NCI-H446 (cell line): ENCODE data around the gene NOTCH2.
"Not testable (repeated sequence)": the region's sequence is repeated elsewhere in the genome, so short reads cannot be mapped to it uniquely, and the experiment has no call there.

Experiments used
- DNase-seq, 2 experiments: peaks; one replicate each; lab custom pipeline; 2025; lab: John Stamatoyannopoulos, UW

NOTCH2 gene

DNA sequence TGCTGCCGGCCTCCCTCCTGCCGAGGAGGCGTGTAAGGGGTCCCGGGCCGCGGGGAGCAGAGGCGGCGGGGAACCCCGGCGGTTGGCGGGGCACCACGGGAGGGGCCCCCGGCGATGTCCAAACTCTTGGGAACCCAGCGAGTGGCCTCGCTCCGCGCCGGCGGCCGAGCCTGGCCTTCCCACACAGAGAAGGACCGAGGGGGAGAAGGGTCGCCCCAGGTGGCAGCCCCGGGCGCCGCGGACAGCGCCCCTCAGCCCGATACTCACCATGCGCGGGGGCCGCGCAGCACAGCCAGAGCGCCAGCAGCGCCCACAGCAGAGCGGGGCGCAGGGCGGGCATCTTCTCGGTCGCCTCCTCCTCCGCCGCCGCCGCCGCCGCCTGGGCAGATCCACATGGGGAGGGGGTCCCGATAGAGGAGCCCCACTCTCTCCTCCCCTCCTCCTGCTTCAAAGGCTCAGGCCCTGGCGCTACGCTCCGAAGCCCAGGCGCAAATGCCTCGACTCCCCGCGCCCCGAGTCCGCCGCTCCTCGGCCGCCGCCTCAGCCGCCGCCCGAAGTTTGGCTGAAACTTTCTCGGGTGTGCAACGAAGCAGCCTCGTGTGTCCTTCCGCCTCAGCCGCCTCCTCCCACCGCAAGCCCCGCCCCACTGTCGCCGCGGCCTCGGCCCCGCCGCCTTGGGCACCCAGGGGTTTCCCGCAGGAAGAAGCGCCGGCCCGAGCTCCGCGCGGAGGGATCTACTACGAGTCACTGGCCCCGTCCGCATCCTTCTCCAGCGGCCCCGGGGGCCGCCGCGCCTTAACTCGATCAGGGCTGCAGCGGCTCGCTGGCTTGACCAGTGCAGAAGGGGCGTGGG lies at the start of gene NOTCH2:
Gene NOTCH2 (minus strand): TSS at position 596 of the 853 bp plus-strand sequence. CDS start 256 bp downstream, at position 340.
- DNase-seq: peak in 1 of 2 experiments; percentile 2

DNA sequence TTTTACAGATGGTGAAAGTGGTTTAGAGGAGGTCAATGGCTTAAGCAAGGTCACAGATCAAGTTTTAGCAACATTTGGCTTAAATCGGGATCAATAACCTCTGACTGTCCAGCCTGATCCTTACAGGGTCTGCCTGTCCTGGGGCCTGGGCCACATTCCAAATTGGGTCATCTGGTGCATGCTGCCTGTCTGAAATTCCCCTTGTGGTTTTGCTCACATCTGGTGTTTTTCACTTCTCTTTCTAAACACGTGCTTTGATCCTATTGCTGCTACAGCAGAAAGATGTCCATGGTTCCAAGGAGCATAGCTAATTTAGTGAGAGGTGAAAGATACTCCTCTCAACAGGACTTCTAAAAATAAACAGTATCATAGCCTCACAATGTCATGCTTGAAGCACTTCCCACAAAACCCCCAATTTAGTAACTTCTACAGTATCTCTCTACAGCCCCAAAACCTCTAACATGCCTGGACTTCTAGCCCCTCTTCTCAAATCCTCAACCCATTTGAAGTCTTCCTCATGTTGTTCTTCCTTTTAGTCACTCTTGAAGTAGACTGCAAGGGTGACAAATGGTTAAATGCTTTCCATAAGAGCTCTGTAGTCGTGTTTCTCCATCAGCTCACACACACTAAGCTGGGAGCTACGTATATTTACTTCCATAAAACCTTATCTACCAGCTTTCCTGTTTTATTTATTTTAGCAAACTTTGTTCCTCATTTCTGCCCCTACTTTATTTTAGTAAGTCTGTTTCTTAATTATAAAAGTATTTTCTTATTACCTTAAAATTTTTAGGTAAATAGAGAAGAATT lies 48.1 kb upstream of the NOTCH2 start:
- not testable (repeated sequence) for DNase-seq

DNA sequence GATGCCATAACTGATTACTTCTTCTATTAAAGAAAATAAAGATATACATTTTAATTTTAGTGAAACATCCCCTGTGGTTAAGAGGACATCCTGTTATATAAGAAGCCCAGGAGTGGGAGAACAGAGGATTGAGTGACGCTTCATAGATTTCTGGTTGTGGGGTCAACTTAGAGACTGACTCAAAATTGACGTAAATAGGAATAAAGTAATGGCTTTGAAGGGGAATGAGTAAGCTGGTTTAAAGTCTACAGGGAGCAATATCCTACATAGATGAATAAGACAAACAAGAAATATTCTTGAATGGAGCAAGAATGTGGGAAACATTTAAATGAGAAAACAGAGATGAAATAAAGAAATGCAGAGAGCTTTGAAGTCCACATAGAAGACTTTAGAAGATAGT lies 46.6 kb upstream of the NOTCH2 start:
- DNase-seq: not testable (repeated sequence)

DNA sequence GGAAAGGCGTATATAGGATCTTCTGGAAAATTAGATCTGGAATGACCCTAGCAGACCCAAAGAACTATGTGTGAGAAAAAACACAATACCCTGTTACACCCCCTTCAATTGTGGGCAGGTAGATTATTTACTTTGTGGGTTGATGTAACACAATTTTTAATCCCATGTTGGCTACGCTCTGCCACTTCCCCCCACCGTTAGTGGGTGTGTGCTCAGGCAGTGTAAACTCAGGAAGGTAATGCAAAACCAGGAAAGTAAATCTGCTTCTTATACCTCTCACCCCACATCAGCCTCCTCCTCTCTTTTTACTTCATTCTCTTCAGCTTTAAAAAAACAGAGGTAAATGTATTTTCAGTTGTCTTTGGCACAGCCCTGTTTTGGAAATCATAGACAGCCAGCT lies 43.7 kb upstream of the NOTCH2 start:
- not testable (repeated sequence) for DNase-seq

DNA sequence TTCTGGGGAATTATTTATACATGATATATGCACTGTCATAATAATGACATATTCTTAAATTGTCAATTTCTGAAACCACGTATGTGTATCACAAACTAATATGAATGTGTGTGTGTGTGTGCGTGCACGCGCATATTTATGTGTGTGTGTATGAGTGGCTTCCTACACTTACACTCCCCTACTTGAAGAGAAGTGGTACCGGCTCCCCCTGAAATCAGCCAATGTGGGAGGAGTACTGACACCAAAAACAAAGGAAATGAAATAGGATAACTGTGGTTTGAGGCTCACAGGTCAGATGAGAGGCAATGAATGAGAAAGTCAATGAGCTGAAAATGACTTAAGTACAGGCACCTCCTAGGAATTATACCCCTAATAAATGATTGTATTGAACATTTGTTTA lies 42.8 kb upstream of the NOTCH2 start:
- DNase-seq: not testable (repeated sequence)

DNA sequence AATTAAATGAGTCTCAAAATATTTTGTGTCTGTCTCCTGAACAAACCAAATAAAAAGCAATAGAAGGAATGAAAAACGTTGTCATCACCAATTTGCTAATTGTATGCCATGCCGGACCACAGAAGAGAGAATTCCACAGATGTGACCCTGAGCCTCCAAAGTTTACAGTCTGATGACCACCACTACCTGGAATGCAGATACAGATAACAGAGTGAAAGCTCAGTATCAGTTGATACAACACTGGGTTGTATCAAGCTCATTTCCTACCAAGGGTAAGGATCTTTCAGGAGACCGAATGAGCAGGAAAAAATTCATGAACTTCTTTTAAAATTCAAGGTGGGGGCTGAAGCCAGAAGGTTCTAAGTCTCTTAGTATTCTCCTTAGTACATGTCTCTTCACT lies 42.3 kb upstream of the NOTCH2 start:
- not testable (repeated sequence) for DNase-seq

DNA sequence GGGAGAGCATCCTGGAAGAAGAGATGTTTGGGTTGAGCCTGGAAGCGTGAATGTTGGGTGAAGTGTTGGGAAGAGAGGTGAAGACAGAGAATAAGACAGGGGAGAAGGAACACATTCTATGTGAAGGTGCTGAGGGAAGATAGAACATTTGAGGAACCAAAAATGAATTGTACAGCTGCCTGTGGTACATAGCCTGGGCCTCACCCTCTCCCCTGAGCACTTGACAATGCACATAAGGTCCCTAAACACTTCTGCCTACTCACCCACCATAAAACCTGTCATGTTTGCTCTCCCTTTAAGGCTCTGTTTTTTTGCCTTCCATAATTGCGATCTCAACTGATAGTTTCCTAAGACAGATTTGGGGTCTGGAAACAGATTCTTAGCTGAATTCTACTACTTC lies 41.5 kb upstream of the NOTCH2 start:
- not testable (repeated sequence) for DNase-seq

DNA sequence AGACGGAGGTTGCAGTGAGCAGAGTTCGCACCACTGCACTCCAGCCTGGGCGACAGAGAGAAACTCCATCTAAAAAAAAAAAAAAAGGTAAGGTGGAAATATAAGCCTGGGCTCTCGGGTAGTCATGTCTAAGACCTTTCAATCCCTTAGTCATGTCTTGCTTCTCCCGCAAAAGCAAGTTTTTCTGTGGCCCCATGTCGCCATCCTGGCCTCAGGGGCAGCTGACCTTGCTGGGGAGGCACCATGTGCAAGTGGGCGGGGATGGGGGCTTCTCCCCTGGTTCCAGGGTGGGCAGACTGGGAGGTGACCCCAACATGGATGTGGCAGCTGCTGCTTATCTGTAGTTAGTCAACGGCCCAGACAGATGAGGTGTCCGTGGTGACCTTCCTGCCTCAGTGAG lies 40.2 kb upstream of the NOTCH2 start:
- not testable (repeated sequence) for DNase-seq

DNA sequence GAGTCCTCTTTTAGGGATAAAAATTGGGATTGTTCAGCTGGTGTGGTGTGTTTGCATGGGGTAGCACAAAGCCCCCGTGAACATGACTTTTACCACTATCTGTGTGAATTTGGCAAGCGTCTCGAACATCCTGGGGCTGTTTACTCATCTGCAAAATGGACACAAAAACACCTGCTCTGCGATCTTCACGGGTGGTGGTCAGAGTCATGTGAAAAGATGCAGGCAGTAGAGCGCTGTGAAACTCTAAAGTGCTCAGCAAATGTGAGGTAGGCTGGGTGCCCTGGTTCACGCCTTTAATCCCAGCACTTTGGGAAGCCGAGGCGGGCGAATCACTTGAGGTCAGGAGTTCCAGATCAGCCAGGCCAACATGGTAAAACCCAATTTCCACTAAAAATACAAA lies 39.7 kb upstream of the NOTCH2 start:
- DNase-seq: not testable (repeated sequence)

DNA sequence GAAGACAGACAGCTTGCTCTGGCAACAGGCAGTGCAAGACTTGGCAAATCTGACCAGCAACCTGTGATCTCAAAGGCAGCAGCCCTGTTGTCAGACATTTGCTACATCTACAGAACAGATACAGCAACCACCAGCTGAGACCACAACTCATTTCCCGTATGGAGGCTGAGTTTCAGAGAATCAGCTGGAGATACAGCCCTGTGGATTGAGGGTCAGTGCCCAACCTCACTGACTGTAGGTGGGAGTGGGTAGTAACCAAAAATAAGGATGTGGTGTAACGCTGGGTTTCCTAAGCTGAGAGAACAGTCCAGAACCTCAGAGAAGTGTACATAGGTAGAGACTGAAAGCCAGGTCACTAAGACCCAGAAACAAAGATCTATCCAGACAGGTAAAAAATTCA lies 35.8 kb upstream of the NOTCH2 start:
- DNase-seq: not testable (repeated sequence)

DNA sequence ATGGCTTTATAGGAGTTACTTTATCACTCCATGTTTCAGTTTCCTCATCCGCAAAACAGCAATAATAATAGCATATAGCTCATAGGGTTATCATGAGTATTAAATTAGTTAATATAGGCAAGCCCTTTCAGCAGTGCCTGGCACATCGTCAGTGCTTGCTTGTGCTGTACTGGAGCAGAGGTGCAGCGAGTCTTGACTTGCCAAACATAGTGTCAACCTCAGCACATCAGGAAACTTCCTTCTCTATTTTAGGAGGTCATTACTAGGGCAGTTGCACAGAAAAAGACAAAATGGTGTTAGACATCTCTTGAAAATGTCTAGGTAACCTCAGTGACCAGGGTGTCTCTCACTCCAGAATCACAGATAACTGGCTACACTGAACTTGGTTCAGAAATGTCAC lies 34.3 kb upstream of the NOTCH2 start:
- not testable (repeated sequence) for DNase-seq

DNA sequence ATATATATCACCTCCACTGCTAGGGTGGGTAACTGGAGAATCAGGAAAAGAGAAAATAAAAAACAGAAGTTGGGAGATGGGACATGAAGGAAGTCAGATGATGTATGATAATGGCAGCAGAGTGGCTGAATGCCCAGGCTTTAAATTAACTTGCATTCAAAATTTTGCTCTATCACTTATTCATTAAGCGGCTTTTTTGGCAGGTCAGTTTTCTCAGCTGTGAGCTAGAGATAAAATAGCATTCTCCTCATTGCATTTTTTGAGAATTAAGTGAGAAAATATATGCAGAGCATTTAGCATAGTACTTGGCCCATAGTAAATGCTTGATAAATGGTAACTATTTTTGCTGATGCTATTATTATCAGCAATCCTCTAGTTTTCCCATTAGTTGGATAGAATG lies 32.1 kb upstream of the NOTCH2 start:
- DNase-seq: not testable (repeated sequence)

DNA sequence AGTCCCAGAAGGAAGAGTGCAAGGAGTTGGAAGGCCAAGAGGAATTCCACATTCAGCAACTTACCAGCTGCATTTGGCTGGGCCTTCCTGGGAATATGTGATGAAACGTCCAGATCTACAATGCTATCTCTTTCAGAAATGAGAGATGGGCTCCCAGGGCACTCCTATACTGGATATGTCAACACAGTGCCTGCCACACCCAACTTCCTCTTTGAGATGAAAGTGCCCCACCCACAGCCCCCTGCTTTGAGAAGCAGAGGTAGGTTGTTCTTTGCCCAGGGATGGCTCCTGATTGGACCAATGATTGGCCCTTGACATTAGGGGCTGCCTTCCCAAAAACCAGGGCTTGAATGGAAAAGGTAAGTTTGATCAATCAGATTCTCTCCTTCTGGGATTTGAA lies 31.1 kb upstream of the NOTCH2 start:
- DNase-seq: not testable (repeated sequence)

DNA sequence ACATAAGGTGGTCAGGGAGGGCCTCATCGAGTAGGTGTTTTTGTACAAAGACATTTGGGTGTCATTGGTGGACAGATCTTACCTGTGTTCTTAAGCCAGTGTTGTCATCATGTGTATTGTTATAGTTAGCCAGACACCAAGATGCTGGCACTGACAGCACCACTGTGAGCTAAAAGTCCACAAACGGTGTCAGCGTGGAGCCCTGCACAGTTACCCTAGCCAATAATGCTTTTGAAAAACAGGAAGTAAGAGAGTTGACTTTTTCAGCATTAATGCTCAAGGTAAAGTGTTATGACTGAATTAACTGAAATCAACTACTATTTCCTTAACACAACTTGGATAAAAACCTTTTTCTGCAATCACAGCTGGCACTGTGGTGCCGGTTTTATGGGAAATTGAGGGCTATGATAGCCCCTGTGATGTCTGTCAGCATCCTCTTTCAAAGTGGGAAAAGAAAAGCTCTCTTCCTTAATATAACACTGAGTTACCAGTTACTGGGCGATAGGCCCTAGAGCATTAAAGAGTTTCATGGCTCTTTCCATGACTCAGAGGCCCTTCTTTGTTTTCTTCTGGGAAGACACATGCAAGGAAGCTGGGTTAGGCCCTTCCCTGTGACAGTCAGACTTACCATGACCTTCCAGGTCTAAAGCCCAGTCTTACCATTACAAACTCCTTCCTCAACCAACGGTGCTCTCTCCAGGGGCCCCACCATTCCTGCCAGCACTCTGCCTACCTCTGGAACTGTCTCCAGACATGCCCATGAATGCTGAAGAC lies 29.7 kb upstream of the NOTCH2 start:
- DNase-seq: not testable (repeated sequence)

DNA sequence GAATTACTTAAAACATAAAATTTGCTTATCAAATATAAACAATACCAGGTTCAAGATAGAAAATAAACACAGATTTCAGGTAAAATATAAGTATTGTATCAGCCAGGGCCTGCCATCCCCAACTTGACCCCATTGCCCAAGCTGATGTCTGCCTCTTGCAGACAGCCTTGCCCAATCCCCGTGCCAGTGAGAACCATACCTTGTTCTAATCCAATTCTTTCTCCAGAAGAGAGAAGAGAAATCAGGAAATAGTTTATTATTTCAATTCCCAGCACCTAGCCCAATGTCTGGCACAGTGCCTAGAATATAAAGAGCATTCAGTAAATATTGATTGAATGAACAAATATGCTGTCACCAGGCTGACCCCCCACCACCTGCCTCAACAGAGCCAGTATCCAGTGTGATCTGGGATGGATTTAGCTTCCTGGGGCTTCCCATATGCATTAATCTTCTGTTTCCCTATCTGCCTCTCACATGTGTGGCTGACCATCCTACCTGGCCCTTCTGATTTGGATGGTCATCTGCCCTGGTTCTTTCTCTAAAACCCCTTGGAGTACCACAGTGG lies 27.6 kb upstream of the NOTCH2 start:
- DNase-seq: not testable (repeated sequence)

DNA sequence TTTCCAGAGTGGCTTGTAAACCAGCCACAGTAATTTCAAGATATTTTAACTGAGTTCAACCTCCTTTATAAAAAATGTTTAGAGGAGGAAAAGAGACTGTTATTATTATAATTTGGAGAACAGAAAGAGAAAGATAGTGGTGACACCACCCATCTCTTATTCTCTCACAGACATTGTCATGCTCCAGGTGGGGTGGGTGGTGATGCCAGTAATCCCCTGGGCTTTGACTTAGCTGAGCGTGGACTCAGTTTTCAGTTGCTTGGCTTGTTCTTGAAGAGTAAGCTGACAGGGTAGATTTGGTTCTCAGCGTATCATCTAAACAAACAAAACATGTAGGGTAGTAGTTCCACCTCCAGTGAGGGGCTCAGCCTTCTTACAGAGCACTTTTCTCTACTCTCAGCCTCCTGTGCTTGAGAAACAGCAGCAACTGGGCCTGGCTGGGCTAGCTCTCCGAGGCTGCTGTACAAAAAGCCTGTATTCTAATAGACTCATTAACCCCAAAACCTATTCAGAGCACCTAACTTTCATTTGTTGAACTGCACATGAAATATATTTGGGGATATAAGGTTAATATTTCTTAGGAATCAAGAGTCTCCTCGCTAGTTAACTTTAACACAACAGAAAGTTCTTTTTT lies 24.2 kb upstream of the NOTCH2 start:
- not testable (repeated sequence) for DNase-seq

DNA sequence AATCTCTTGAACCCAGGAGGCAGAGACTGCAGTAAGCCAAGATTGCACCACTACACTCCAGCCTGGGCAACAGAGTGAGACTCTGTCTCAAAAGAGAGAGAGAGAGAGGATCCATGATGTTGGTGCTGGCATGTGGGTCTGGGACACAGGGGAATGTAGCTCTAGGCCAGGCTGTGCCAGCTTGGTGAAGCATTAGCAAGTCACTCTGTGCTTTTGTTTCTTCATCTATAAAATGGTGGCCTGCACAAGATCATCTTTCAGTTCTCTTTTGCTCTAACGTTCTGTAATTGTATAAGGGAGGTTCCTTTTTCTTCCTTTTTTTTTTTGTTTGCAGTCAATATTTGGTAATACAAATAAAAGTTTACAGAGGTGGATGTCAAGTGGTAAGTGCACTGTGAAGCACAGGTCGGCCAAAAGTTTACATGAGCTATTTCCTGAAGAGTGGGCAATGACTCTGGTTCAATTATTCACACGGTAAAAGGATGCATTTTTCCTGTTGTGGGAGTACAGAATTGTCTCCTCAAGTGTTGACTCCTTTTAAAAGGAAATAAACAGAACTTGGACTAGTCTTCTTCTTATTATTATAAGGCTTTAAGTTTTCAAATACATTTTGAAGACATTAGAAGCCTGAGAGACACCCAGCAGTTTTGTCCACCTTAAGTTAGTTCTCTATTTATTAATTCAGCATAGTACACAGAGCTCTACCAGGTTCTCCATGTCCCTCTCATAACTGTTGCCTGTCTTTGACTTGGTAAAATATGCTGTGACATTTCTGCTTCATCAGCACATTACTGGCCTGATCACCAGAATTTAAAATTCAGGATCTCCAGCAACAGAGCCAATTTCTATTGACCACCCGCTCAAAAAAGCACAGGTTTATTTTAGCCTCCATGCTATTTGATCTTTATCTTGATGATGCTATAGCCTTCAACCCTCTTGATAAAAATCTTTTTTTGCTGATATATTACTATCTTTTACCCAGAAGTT lies 23.1 kb upstream of the NOTCH2 start:
- not testable (repeated sequence) for DNase-seq

DNA sequence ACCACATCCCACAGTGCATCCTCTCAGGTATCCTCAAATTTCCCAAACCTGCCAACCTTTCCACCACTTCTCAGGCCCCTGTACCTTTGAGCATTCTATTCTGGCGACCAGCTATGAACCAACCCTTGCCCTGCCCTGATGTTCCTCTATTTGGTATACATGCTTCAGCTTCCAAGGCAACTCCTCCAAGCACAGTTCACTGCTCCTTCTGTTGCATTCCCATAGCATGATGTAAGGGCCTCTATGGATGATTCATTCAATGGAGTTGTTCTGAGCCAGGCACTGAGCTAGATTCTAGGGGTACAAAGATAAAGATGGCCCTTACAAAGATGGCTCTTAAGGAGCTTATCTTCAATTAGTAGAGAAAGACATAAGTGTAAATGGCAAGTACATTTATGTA lies 21.4 kb upstream of the NOTCH2 start:
- DNase-seq: not testable (repeated sequence)

DNA sequence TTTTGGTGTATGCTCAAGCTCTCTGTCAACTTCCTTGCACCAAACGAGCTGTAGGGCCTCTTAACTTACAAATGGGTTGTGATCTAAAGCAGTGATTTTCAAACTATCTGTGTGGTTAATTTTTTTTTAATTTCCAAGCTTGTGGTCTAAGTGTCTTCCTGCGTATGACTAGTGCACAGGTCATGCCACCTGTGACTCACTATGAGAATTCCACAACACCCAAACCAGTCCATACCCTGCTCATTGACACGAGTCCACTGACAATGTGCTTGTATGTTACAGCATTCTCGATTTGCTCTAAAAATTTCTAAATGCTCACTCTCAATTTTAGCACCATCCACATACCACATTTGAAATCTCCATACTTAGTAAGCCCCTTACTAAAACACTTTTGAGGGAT lies 18.5 kb upstream of the NOTCH2 start:
- not testable (repeated sequence) for DNase-seq

DNA sequence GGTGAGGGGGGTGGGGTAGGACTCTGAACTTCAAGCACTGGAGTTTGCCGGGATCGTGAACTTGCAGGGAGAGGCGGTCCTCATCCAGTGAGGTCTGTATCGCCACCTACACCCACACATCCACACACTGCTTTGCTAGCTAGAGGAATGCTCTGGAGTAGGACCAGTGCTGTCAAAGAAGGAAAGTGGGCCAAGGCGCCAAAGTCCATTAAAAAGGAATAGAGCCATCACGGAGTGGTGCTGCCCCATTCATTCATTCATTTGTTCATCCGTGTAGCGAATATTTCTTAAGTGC lies 405 bp upstream of the NOTCH2 start:
- DNase-seq: not testable (repeated sequence)
